Progenitor cell of endocrine pancreas (in vitro differentiated cells): ENCODE results near the gene TRIM15. TPM values are rescaled to one million over a fixed set of nuclear protein-coding genes. Genes with fewer than 3 reads are reported as not detected.
"Not testable (repeated sequence)": the region's sequence is repeated elsewhere in the genome, so short reads cannot be mapped to it uniquely, and the experiment has no call there.

ENCODE experiments used
- DNase-seq: peaks from one replicate; pipeline ENCODE4 v3.0.0; 2021; ENCODE audit warnings: low spot score; ENCODE audit not compliant: unreplicated experiment
- H3K27ac Mint-ChIP-seq: 2 replicates; pipeline ENCODE4 v1.8.0; 2021; ENCODE audit warnings: mild to moderate bottlenecking, moderate library complexity, mixed read lengths
- H3K27me3 Mint-ChIP-seq: 2 replicates; pipeline ENCODE4 v1.8.0; 2021; ENCODE audit warnings: mixed read lengths
- H3K36me3 Mint-ChIP-seq: 2 replicates; pipeline ENCODE4 v1.8.0; 2022; ENCODE audit warnings: mixed read lengths; ENCODE audit not compliant: insufficient read depth
- H3K4me1 Mint-ChIP-seq: 2 replicates; pipeline ENCODE4 v1.8.0; 2021; ENCODE audit warnings: low read depth, mixed read lengths
- H3K4me3 Mint-ChIP-seq: 2 replicates; pipeline ENCODE4 v1.8.0; 2021; ENCODE audit warnings: low read depth, mild to moderate bottlenecking, moderate library complexity, mixed read lengths
- H3K9me3 Mint-ChIP-seq: 2 replicates; pipeline ENCODE4 v1.8.0; 2021; ENCODE audit warnings: low read depth, mixed read lengths
- total RNA-seq: library from RNA; stranded (reverse); gene quantifications from 2 replicates; pipeline ENCODE4 v1.2.1, GENCODE V29; 2021
- TF ChIP-seq, protein P1 (sequence below): fragments of 200-600 bp; sonication (generic); IDR thresholded peaks from one replicate; pipeline ENCODE4 v1.5.0; 2021; ENCODE audit warnings: antibody characterized with exemption, mild to moderate bottlenecking; ENCODE audit not compliant: unreplicated experiment

The TRIM15 gene
- total RNA-seq, 1 donor from 2014 or later = not detected

- TF ChIP-seq, protein P1, sequence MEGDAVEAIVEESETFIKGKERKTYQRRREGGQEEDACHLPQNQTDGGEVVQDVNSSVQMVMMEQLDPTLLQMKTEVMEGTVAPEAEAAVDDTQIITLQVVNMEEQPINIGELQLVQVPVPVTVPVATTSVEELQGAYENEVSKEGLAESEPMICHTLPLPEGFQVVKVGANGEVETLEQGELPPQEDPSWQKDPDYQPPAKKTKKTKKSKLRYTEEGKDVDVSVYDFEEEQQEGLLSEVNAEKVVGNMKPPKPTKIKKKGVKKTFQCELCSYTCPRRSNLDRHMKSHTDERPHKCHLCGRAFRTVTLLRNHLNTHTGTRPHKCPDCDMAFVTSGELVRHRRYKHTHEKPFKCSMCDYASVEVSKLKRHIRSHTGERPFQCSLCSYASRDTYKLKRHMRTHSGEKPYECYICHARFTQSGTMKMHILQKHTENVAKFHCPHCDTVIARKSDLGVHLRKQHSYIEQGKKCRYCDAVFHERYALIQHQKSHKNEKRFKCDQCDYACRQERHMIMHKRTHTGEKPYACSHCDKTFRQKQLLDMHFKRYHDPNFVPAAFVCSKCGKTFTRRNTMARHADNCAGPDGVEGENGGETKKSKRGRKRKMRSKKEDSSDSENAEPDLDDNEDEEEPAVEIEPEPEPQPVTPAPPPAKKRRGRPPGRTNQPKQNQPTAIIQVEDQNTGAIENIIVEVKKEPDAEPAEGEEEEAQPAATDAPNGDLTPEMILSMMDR = no peak
- H3K9me3 Mint-ChIP-seq = no peaks in the 10 kb centered on the region
- no peak within 1 kb of the TSS for H3K27ac Mint-ChIP-seq
- no peak within 1 kb of the TSS for H3K4me3 Mint-ChIP-seq
- no peaks in the 10 kb centered on the region for H3K4me1 Mint-ChIP-seq
- no peak for DNase-seq
- H3K27me3 Mint-ChIP-seq = peaks cover 41% of the 10 kb centered on the region
- H3K36me3 Mint-ChIP-seq = no peaks in the 10 kb centered on the region
Observed at GRCh38 chr6:30160785-30161531, 2.4 kb upstream of the TRIM15 start, which contains the start of gene TRIM10. Gene TRIM10, minus strand, starts transcription at chr6:30161211. Its CDS starts 353 bp downstream, at chr6:30160858.

DNA sequence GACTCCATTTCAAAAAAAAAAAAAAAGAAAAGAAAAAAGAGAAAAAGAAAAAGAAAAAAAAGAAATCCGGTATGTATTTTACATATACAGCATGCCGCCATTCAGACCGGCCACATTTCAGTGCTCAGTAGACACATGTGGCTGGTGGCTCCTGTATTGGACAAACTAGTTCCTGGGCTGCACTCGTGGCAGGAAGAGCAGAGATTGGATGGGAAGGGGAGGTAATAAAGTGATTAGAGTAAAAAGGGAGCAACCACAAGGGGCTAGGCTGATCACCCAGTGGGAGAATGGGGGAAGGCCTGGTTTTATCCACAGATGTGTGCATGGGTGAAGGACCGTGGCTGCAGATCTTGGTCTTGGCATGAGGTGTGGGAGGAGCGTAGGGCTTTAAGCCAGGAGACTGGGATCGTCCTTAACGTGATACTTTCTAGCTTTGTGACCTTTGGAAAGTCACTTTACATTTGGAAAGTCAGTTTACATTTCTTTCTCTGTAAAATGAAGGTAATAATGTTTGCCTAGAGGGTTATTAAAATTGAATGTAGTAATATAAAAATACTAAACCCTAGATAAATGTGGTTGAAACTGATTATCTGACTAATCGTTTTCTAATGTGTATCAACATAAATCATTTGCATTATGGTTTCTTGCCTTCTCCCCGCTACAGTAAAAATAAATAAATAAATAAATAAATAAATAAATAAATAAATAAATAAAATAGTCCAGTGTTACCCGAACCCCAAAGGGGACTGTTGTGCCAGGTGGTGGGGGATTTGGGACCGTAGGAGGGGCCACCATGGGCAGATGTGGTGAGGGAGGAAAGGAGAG, 869 bp upstream of the TRIM15 start:
- H3K4me1 Mint-ChIP-seq = no peaks in the 10 kb centered on the region
- H3K36me3 Mint-ChIP-seq = no peaks in the 10 kb centered on the region
- no peak for DNase-seq
- H3K4me3 Mint-ChIP-seq = no peak overlapping the region
- H3K27me3 Mint-ChIP-seq = peaks cover 50% of the 10 kb centered on the region
- TF ChIP-seq, protein P1 = no peak
- H3K9me3 Mint-ChIP-seq = no peaks in the 10 kb centered on the region
- no peak overlapping the region for H3K27ac Mint-ChIP-seq

- H3K4me3 Mint-ChIP-seq = no peak overlapping the region
- no peak for DNase-seq
- H3K27ac Mint-ChIP-seq = no peak overlapping the region
- peaks cover 52% of the 10 kb centered on the region for H3K27me3 Mint-ChIP-seq
- H3K36me3 Mint-ChIP-seq = no peaks in the 10 kb centered on the region
- TF ChIP-seq, protein P1 = no peak
- no peaks in the 10 kb centered on the region for H3K4me1 Mint-ChIP-seq
- H3K9me3 Mint-ChIP-seq = no peaks in the 10 kb centered on the region
Observed at GRCh38 chr6:30163918-30164654, 740 bp downstream of the TRIM15 start.

DNA sequence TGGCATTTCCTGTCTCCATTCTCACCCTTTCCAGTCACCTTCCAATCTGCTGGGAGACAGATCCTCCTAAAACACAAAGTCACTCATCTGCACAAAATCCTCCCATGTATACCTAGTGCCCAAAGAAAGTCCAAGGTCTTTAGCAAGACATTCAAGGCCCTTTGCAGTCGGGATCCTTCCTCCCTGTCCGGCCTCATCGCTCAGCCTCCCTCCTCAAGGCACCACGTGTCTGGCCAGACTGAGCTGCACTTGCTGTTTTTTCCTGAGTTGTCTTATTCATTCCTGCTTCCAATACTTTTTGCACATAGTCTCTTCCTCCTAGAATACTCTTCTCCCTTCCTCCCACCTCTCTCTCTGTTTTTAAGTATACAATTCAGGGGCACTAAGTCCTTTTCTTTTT, 1.4 kb downstream of the TRIM15 start:
- no peak for DNase-seq
- Mint-ChIP-seq H3K36me3 (no peaks in the 10 kb centered on the region), H3K27me3 (peaks cover 51% of the 10 kb centered on the region), H3K27ac (no peak overlapping the region), H3K4me1 (no peaks in the 10 kb centered on the region), H3K9me3 (no peaks in the 10 kb centered on the region), H3K4me3 (no peak overlapping the region)
- TF ChIP-seq, protein P1 = no peak

- H3K9me3 Mint-ChIP-seq, H3K4me3 Mint-ChIP-seq, H3K4me1 Mint-ChIP-seq, DNase-seq, H3K27ac Mint-ChIP-seq, H3K36me3 Mint-ChIP-seq: not testable (repeated sequence)
- H3K27me3 Mint-ChIP-seq = peaks cover 51% of the 10 kb centered on the region
Observed at GRCh38 chr6:30165238-30165637, 1.9 kb downstream of the TRIM15 start.
